IMR-90 (cell line): ENCODE results near the gene TSPAN14. TPM values are rescaled to one million over a fixed set of nuclear protein-coding genes. Genes with fewer than 3 reads are reported as not detected.

Source experiments
- ATAC-seq: fragments of 200-7000 bp; cut with Tn5 transposase; 2 replicates; pipeline ENCODE4 v1.9.1; 2020; ENCODE audit warnings: low read depth, mild to moderate bottlenecking, moderate library complexity
- BruUV-seq: library from RNA; stranded (reverse); fragments of 400-500 nt; replicated peaks from 2 replicates; lab custom pipeline; 2021; lab: Mats Ljungman, UMichigan
- CTCF ChIA-PET: fragments of 300-600 bp; formaldehyde crosslinking; extraction: SDS; loops from one replicate; lab custom pipeline; 2021; ENCODE audit warnings: antibody characterized with exemption; lab: Yijun Ruan, JAX
- POLR2A ChIA-PET: fragments of 300-600 bp; sonication (Branson Sonifier 250); formaldehyde crosslinking; loops from one replicate; lab custom pipeline; 2022; ENCODE audit warnings: antibody characterized with exemption; ENCODE audit not compliant: unreplicated experiment; lab: Charles Lee
- DNase-seq: peaks from one replicate; pipeline ENCODE4 v3.0.0; 2013
- H2AFZ ChIP-seq: replicated peaks from 2 replicates; pipeline ENCODE3; 2013; ENCODE audit warnings: low read length, mild to moderate bottlenecking; ENCODE audit not compliant: poor library complexity
- H2AK5ac ChIP-seq: 2 replicates; pipeline ENCODE4 v1.6.1; 2013; ENCODE audit warnings: low read depth, low read length, inconsistent platforms
- H2AK9ac ChIP-seq: replicated peaks from 2 replicates; pipeline ENCODE3; 2013; ENCODE audit warnings: mild to moderate bottlenecking, low read depth, low read length, moderate library complexity; ENCODE audit not compliant: poor library complexity
- H2BK120ac ChIP-seq: 2 replicates; pipeline ENCODE4 v1.6.1; 2013; ENCODE audit warnings: low read depth, low read length, inconsistent platforms
- H2BK15ac ChIP-seq: 3 replicates; pipeline ENCODE4 v1.6.1; 2013; ENCODE audit warnings: low read depth, low read length, inconsistent platforms
- H2BK20ac ChIP-seq: 2 replicates; pipeline ENCODE4 v1.6.1; 2013; ENCODE audit warnings: low read depth, mild to moderate bottlenecking, inconsistent platforms, low read length, moderate library complexity
- H2BK5ac ChIP-seq: 2 replicates; pipeline ENCODE4 v1.6.1; 2013; ENCODE audit warnings: mild to moderate bottlenecking, low read depth, low read length, inconsistent platforms; ENCODE audit not compliant: poor library complexity, severe bottlenecking
- H3K14ac ChIP-seq: replicated peaks from 2 replicates; pipeline ENCODE4 v1.6.1; 2013; ENCODE audit warnings: low read depth, low read length, inconsistent platforms
- H3K18ac ChIP-seq: 2 replicates; pipeline ENCODE4 v1.6.1; 2013; ENCODE audit warnings: low read depth, low read length, control low read depth
- H3K23ac ChIP-seq: 2 replicates; pipeline ENCODE4 v1.6.1; 2013; ENCODE audit warnings: low read depth, low read length, inconsistent platforms
- H3K27ac ChIP-seq: 2 replicates; pipeline ENCODE4 v1.5.1; 2013; ENCODE audit warnings: mild to moderate bottlenecking, control low read depth, low read length; ENCODE audit not compliant: insufficient read depth
- H3K27me3 ChIP-seq: 2 replicates; pipeline ENCODE4 v1.6.1; 2013; ENCODE audit warnings: low read length; ENCODE audit not compliant: control insufficient read depth, insufficient read depth
- H3K36me3 ChIP-seq: 2 replicates; pipeline ENCODE4 v1.6.1; 2013; ENCODE audit warnings: low read length, mixed read lengths; ENCODE audit not compliant: control insufficient read depth, insufficient read depth
- H3K4ac ChIP-seq: 2 replicates; pipeline ENCODE4 v1.6.1; 2013; ENCODE audit warnings: low read depth, low read length, inconsistent platforms
- H3K4me1 ChIP-seq: 2 replicates; pipeline ENCODE4 v1.6.1; 2013; ENCODE audit warnings: low read length, mixed read lengths; ENCODE audit not compliant: control insufficient read depth, insufficient read depth
- H3K4me2 ChIP-seq: 2 replicates; pipeline ENCODE4 v1.6.1; 2013; ENCODE audit warnings: low read depth, mild to moderate bottlenecking, control low read depth, low read length, moderate library complexity
- H3K4me3 ChIP-seq: 2 replicates; pipeline ENCODE4 v1.5.1; 2013; ENCODE audit warnings: low read depth, mild to moderate bottlenecking, control low read depth, low read length, moderate library complexity; ENCODE audit not compliant: insufficient read depth
- H3K56ac ChIP-seq: 2 replicates; pipeline ENCODE4 v1.6.1; 2013; ENCODE audit warnings: low read length, inconsistent platforms; ENCODE audit not compliant: insufficient read depth; ENCODE audit errors: extremely low read depth
- H3K79me1 ChIP-seq, 2 experiments: 2 replicates each; pipeline ENCODE4 v1.6.1; 2013; ENCODE audit warnings: low read length in 2 of 2, inconsistent platforms in 1 of 2, low read depth in 1 of 2
- H3K9ac ChIP-seq: 2 replicates; pipeline ENCODE4 v1.6.1; 2013; ENCODE audit warnings: low read depth, low read length, control low read depth
- H3K9me1 ChIP-seq: 2 replicates; pipeline ENCODE4 v1.6.1; 2013; ENCODE audit warnings: low read length, inconsistent platforms; ENCODE audit not compliant: insufficient read depth
- H3K9me3 ChIP-seq: 2 replicates; pipeline ENCODE4 v1.6.1; 2013; ENCODE audit warnings: low read length; ENCODE audit not compliant: control insufficient read depth, insufficient read depth
- H4K20me1 ChIP-seq: 2 replicates; pipeline ENCODE4 v1.6.1; 2013; ENCODE audit warnings: low read length, inconsistent platforms; ENCODE audit not compliant: insufficient read depth
- H4K5ac ChIP-seq: 2 replicates; pipeline ENCODE4 v1.6.1; 2013; ENCODE audit warnings: mild to moderate bottlenecking, low read depth, low read length, control low read depth
- H4K8ac ChIP-seq, 2 experiments: 2 replicates each; pipeline ENCODE4 v1.6.1; 2013; ENCODE audit warnings: low read depth in 2 of 2, low read length in 2 of 2, control low read depth in 1 of 2, inconsistent platforms in 1 of 2
- H4K91ac ChIP-seq: 2 replicates; pipeline ENCODE4 v1.6.1; 2013; ENCODE audit warnings: low read depth, low read length, inconsistent platforms; ENCODE audit not compliant: insufficient read depth
- BHLHE40 ChIP-seq: fragments of 150-350 bp; IDR thresholded peaks from 2 replicates; pipeline ENCODE4 v1.6.1; 2016; ENCODE audit warnings: mild to moderate bottlenecking, low read depth, low read length
- CEBPB ChIP-seq: IDR thresholded peaks from 2 replicates; pipeline ENCODE4 v1.6.1; 2012; ENCODE audit warnings: low read depth, low read length, improper control_type of control experiment
- CHD1 ChIP-seq: IDR thresholded peaks from 2 replicates; pipeline ENCODE4 v1.6.1; 2012; ENCODE audit warnings: low read depth, low read length, improper control_type of control experiment
- CTCF ChIP-seq: conservative IDR thresholded peaks from 2 replicates; pipeline ENCODE4 v1.5.1; 2012; ENCODE audit warnings: mild to moderate bottlenecking, low read depth, low read length, improper control_type of control experiment
- ELK1 ChIP-seq: fragments of 150-350 bp; IDR thresholded peaks from 2 replicates; pipeline ENCODE4 v1.6.1; 2016; ENCODE audit warnings: low read depth, mild to moderate bottlenecking, low read length, moderate library complexity, borderline replicate concordance
- FOS ChIP-seq: fragments of 150-350 bp; IDR thresholded peaks from 2 replicates; pipeline ENCODE4 v1.6.1; 2016; ENCODE audit warnings: low read depth, low read length
- MAFK ChIP-seq: IDR thresholded peaks from 2 replicates; pipeline ENCODE4 v1.6.1; 2012; ENCODE audit warnings: low read depth, low read length, improper control_type of control experiment
- MAZ ChIP-seq: IDR thresholded peaks from 2 replicates; pipeline ENCODE4 v1.6.1; 2012; ENCODE audit warnings: low read depth, mild to moderate bottlenecking, low read length, improper control_type of control experiment, moderate library complexity, borderline replicate concordance
- MXI1 ChIP-seq: IDR thresholded peaks from 2 replicates; pipeline ENCODE4 v1.6.1; 2012; ENCODE audit warnings: low read depth, mild to moderate bottlenecking, low read length, moderate library complexity, borderline replicate concordance
- NFE2L2 ChIP-seq: fragments of 150-350 bp; IDR thresholded peaks from 2 replicates; pipeline ENCODE4 v1.6.1; 2016; ENCODE audit warnings: low read depth, mild to moderate bottlenecking, low read length
- POLR2A ChIP-seq: IDR thresholded peaks from 2 replicates; pipeline ENCODE4 v1.6.1; 2012; ENCODE audit warnings: mild to moderate bottlenecking, low read depth, low read length
- RAD21 ChIP-seq: IDR thresholded peaks from 2 replicates; pipeline ENCODE4 v1.6.1; 2012; ENCODE audit warnings: low read length, improper control_type of control experiment
- RCOR1 ChIP-seq: IDR thresholded peaks from 2 replicates; pipeline ENCODE4 v1.6.1; 2012; ENCODE audit warnings: mild to moderate bottlenecking, low read length, improper control_type of control experiment; ENCODE audit not compliant: insufficient replicate concordance
- RFX5 ChIP-seq: IDR thresholded peaks from 2 replicates; pipeline ENCODE4 v1.8.0; 2012; ENCODE audit warnings: low read depth, mild to moderate bottlenecking, low read length, moderate library complexity
- SMC3 ChIP-seq: fragments of 150-350 bp; IDR thresholded peaks from 2 replicates; pipeline ENCODE4 v1.6.1; 2016; ENCODE audit warnings: low read depth, mild to moderate bottlenecking, antibody characterized with exemption, low read length, moderate library complexity
- USF2 ChIP-seq: fragments of 150-350 bp; IDR thresholded peaks from 2 replicates; pipeline ENCODE4 v1.6.1; 2017; ENCODE audit warnings: mild to moderate bottlenecking, antibody characterized with exemption, low read length, low read depth
- WGBS, 2 experiments: methylation state at CpG; one replicate each; pipeline versions ENCODE4 v1.1.5 to v1.1.7; 2013; ENCODE audit warnings: missing lambda C conversion rate in 2 of 2; ENCODE audit not compliant: insufficient read length in 1 of 2; ENCODE audit errors: extremely low coverage in 2 of 2; 5-methylcytosine and 5-hydroxymethylcytosine counted together
- dilution Hi-C: fragments of 300-500 bp; cut with HindIII; formaldehyde crosslinking; loops from one replicate; pipeline ENCODE4 v1.14.3; 2018; ENCODE audit warnings: low sequenced_read_pairs; ENCODE audit not compliant: unreplicated experiment
- in situ Hi-C: fragments of 300-500 bp; cut with MboI; formaldehyde crosslinking; loops from 3 replicates; pipeline ENCODE4 v1.14.3; 2019; ENCODE audit warnings: low sequenced_read_pairs, inconsistent platforms, mixed read lengths
- intact Hi-C: fragments of 100-400 bp; cut with micrococcal nuclease; formaldehyde crosslinking; loops from 2 replicates; pipeline ENCODE4 v1.10.0; 2022
- polyA plus RNA-seq, 3 experiments: library from polyadenylated mRNA; depleted of rRNA; stranded (reverse); fragments of >200 nt; gene quantifications; 2 replicates each; pipeline ENCODE4 v1.2.3, GENCODE V29; 2012; ENCODE audit warnings: low replicate concordance in 1 of 3
- total RNA-seq: library from RNA; depleted of rRNA; stranded (reverse); fragments of >200 nt; gene quantifications from 2 replicates; pipeline ENCODE4 v1.2.3, GENCODE V29; 2012

Gene TSPAN14
- total and polyA plus RNA-seq, 2 of the 4 experiments (the other 2 are of a cell fraction): 18.5 to 43.0 TPM

DNA sequence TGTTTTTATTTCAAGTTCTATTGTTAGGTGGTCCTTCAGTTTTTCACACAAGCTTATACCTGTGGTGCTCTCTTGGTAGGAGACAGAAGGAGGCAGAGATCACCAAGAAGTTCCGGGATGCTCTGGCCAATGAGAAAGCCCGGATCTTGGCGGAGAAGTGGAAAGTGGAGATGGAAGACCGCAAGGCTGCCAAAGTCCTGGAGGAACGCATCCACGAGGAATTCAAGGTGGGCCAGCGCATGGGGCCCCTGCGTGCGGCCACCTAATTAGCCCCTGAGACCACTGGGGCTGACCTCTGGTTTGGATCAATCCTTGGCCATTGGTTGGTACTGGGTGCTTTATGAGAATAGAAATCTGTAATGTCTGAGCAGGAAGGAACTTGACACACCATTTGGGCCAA, 117.2 kb downstream of the TSPAN14 start:
- Histone ChIP-seq H3K27ac (no peak overlapping the region), H3K9me3 (no peaks in the 10 kb centered on the region), H3K9me1 (no peaks in the 10 kb centered on the region), H3K4me3 (no peak overlapping the region), H3K14ac (no peak overlapping the region), H2BK20ac (no peak overlapping the region), H3K4me1 (no peaks in the 10 kb centered on the region), H3K4me2 (no peak overlapping the region), H4K20me1 (no peaks in the 10 kb centered on the region), H2BK120ac (no peak overlapping the region), H2AFZ (no peak overlapping the region), H3K79me1 (no peaks in the 10 kb centered on the region), H2AK9ac (no peak overlapping the region), H3K9ac (no peak overlapping the region), H3K56ac (no peak overlapping the region), H3K23ac (no peak overlapping the region), H4K8ac (no peak overlapping the region), H2BK15ac (no peak overlapping the region), H2BK5ac (no peak overlapping the region), H4K91ac (no peak overlapping the region), H3K27me3 (no peaks in the 10 kb centered on the region; the same call in 1 of the 2 replicates), H3K4ac (no peak overlapping the region), H3K36me3 (no peaks in the 10 kb centered on the region), H2AK5ac (no peak overlapping the region), H4K5ac (no peak overlapping the region), H3K18ac (no peak overlapping the region)
- intact Hi-C loops (no loop called here), dilution Hi-C loops (no loop called here), in situ Hi-C loops (no loop called here)
- ATAC-seq (no peak), DNase-seq (no peak)
- CTCF ChIA-PET: no interaction called here
- TF ChIP-seq USF2: no peak
- no peak for TF ChIP-seq MAFK
- no peak for TF ChIP-seq CHD1
- TF ChIP-seq POLR2A: no peak
- no peak for TF ChIP-seq MAZ
- TF ChIP-seq FOS: no peak
- no peak for TF ChIP-seq SMC3
- no peak for TF ChIP-seq MXI1
- TF ChIP-seq RFX5: no peak
- no peak for TF ChIP-seq RAD21
- no peak for TF ChIP-seq BHLHE40
- no peak for TF ChIP-seq RCOR1
- TF ChIP-seq CEBPB: no peak
- no peak for TF ChIP-seq CTCF
- TF ChIP-seq NFE2L2: no peak
- TF ChIP-seq ELK1: no peak
- POLR2A ChIA-PET: no interaction called here
- BruUV-seq: no TSS peak
- no CpG with 5 or more reads among the region's 9 CpGs for WGBS, 2 experiments
